T-cell (primary cell): ENCODE results near the gene LIMS2. TPM values are rescaled to one million over a fixed set of nuclear protein-coding genes. Genes with fewer than 3 reads are reported as not detected.

ENCODE experiments used
- ATAC-seq, 4 experiments: fragments of 200-7000 bp in 3 of 4; fragments of 150-1000 bp in 1 of 4; cut with Tn5 transposase; replicated peaks in 1 of 4; 1 replicate in 3 of 4; 2 replicates in 1 of 4; pipeline ENCODE4 v1.10.0; 2021; ENCODE audit warnings: moderate library complexity in 3 of 4, mild to moderate bottlenecking in 2 of 4, moderate number of reproducible peaks in 1 of 4
- CTCF ChIA-PET, 2 donors: fragments of 300-600 bp; sonication (Branson Sonifier 250); formaldehyde crosslinking; loops; one replicate each; lab custom pipeline; 2022; ENCODE audit warnings: antibody characterized with exemption in 2 of 2; lab: Charles Lee
- POLR2A ChIA-PET, 2 donors: fragments of 300-600 bp; sonication (Branson Sonifier 250); formaldehyde crosslinking; loops; one replicate each; lab custom pipeline; 2022; ENCODE audit warnings: antibody characterized with exemption in 2 of 2; lab: Charles Lee
- DNase-seq, 35 experiments: peaks; one replicate each; pipeline versions ENCODE4 v3.0.0 to v3.0.0-alpha.2; 2013 to 2023
- H3K27ac ChIP-seq: one replicate; pipeline ENCODE4 v1.5.1; 2013; ENCODE audit warnings: low read length
- H3K27me3 ChIP-seq, 2 experiments: replicated peaks in 1 of 2; 1 replicate in 1 of 2; 2 replicates in 1 of 2; pipeline versions ENCODE4 v1.6.1 to v1.7.0; 2013; ENCODE audit warnings: low read length in 1 of 2, mixed read lengths in 1 of 2; ENCODE audit not compliant: control insufficient read depth in 2 of 2, insufficient read depth in 2 of 2; ENCODE audit errors: extremely low read depth in 1 of 2
- H3K36me3 ChIP-seq, 2 donors: 1 replicate in 1 of 2; 2 replicates in 1 of 2; pipeline versions ENCODE4 v1.6.1 to v1.7.0; 2013; ENCODE audit warnings: low read length in 1 of 2; ENCODE audit not compliant: control insufficient read depth in 2 of 2, insufficient read depth in 1 of 2; ENCODE audit errors: extremely low read depth in 1 of 2
- H3K4me1 ChIP-seq, 2 experiments: 1 replicate in 1 of 2; 2 replicates in 1 of 2; pipeline versions ENCODE4 v1.6.1 to v1.7.0; 2013; ENCODE audit warnings: low read length in 2 of 2, mixed read lengths in 1 of 2; ENCODE audit not compliant: insufficient read depth in 2 of 2, control insufficient read depth in 1 of 2; ENCODE audit errors: extremely low read depth in 1 of 2
- H3K4me3 ChIP-seq, 2 donors: 1 replicate in 1 of 2; 2 replicates in 1 of 2; pipeline versions ENCODE4 v1.5.1 to v1.7.0; 2013; ENCODE audit warnings: mild to moderate bottlenecking in 2 of 2, low read length in 1 of 2, moderate library complexity in 1 of 2; ENCODE audit not compliant: control insufficient read depth in 1 of 2; ENCODE audit errors: extremely low read depth in 1 of 2
- H3K9me3 ChIP-seq: 2 replicates; pipeline ENCODE4 v1.7.0; 2013
- H3K27ac Mint-ChIP-seq, 2 donors: one replicate each; pipeline ENCODE4 v1.8.0; 2020 to 2021; ENCODE audit warnings: mild to moderate bottlenecking in 2 of 2, mixed read lengths in 2 of 2
- H3K27me3 Mint-ChIP-seq, 2 donors: one replicate each; pipeline ENCODE4 v1.8.0; 2021 to 2022; ENCODE audit warnings: mixed read lengths in 2 of 2
- H3K36me3 Mint-ChIP-seq: one replicate; pipeline ENCODE4 v1.8.0; 2021; ENCODE audit warnings: mixed read lengths
- H3K4me1 Mint-ChIP-seq, 3 donors: one replicate each; pipeline ENCODE4 v1.8.0; 2020 to 2022; ENCODE audit warnings: mixed read lengths in 3 of 3, mild to moderate bottlenecking in 1 of 3
- H3K4me3 Mint-ChIP-seq, 3 donors: one replicate each; pipeline ENCODE4 v1.8.0; 2020 to 2022; ENCODE audit warnings: mild to moderate bottlenecking in 3 of 3, mixed read lengths in 3 of 3, moderate library complexity in 3 of 3
- H3K9me3 Mint-ChIP-seq, 3 donors: one replicate each; pipeline ENCODE4 v1.8.0; 2020 to 2022; ENCODE audit warnings: mixed read lengths in 3 of 3
- WGBS: methylation state at CpG from one replicate; pipeline ENCODE4 v1.1.5; 2013; ENCODE audit warnings: missing lambda C conversion rate; ENCODE audit not compliant: insufficient coverage; 5-methylcytosine and 5-hydroxymethylcytosine counted together
- total RNA-seq, 35 experiments: library from RNA in 6 of 35; stranded (reverse) in 6 of 35; fragments of 120-200 nt in 1 of 35; gene quantifications; one replicate each; pipeline versions ENCODE4 v1.2.1 to v1.2.4 and lab custom pipeline; 2013 to 2026

LIMS2 gene
- total RNA-seq, 5 donors from 2014 or later (not counting 1 experiment from before 2014, with no cell fraction given): 8.4 to 14.8 (median 10.3) TPM

DNA sequence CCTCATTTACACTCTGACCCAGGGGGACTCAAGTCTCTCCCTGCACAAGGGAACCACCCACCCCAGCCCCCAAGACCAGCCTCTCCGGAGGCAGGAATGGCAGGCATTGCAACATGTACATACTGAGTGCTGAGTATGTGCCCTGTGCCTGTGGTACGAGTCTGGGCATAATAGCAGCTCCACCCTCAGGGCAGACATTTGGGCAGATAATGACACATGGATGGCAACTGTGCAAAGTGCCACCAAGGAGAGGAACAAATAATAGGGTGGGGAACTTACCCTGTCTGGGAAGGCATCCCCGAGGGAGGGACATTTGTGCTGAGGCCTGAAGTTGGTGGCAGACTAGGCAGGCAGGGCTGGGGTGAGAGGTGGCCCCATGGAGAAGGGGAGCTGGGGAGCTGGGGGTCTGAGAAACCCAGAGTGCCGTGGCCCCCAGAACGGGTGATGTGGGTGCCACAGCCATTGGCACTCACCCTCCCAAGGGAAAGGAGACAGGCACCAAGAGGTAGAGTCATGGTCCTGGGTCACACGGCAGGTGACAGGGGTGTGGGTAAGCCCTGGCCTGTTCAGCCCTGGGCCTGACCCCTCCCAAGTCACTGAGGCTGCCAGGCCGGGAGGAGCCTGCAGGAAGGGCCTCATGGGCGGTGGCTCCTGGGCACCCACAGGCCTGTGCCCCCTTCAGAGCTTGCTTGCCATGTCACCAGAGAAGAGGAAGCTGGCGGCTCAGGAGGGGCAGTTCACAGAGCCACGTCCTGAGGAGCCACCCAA lies 45.0 kb downstream of the LIMS2 start:
- Mint-ChIP-seq H3K4me3 (no peak overlapping the region), H3K27ac (no peak overlapping the region), H3K4me1 (peaks cover 11 to 33% (median 17%) of the 10 kb centered on the region in 3 donors), H3K36me3 (no peaks in the 10 kb centered on the region), H3K9me3 (no peaks in the 10 kb centered on the region), H3K27me3 (no peaks in the 10 kb centered on the region)
- Histone ChIP-seq H3K4me1 (peaks cover 20 to 47% of the 10 kb centered on the region in 2 experiments), H3K36me3 (no peaks in the 10 kb centered on the region), H3K27me3 (peaks cover 0 to 3% of the 10 kb centered on the region in 2 experiments), H3K4me3 (no peak overlapping the region), H3K27ac (no peak overlapping the region), H3K9me3 (no peaks in the 10 kb centered on the region)
- ChIA-PET CTCF (interaction anchor here in 1 of 2 donors (0.6 to 1.7 kb wide), 2 partner anchors 12 to 20 kb away, joined by 4 to 9 read pairs; no protein-coding TSS in a partner anchor), POLR2A (no interaction called here)
- DNase-seq (no peak), ATAC-seq (no peak)
- whole genome bisulfite sequencing: 69% methylated on average over 7 of the region's 10 CpGs

DNA sequence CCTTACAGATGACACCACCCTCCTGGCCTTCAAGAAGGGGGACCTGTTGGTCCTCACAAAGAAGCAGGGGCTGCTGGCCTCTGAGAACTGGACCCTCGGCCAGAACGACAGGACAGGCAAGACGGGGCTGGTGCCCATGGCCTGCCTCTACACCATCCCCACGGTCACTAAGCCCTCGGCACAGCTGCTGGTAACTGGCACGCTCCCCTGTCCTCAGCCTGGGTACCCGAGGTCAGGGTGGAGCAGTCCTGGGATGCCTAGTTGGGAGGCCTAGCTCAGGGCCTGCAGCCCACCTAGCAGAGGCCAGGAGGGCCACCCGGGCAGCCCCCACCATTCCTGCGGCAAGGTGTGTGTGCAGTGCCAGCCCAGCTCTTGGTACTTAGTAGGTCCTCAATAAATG lies 45.7 kb downstream of the LIMS2 start:
- Histone ChIP-seq H3K9me3 (no peaks in the 10 kb centered on the region), H3K4me1 (peaks cover 19 to 41% of the 10 kb centered on the region in 2 experiments), H3K27ac (no peak overlapping the region), H3K4me3 (no peak overlapping the region), H3K27me3 (peaks cover 0 to 3% of the 10 kb centered on the region in 2 experiments), H3K36me3 (no peaks in the 10 kb centered on the region)
- CTCF ChIA-PET: no interaction called here
- no peaks in the 10 kb centered on the region for H3K36me3 Mint-ChIP-seq
- H3K9me3 Mint-ChIP-seq: no peaks in the 10 kb centered on the region
- no peak for DNase-seq
- no peak overlapping the region for H3K27ac Mint-ChIP-seq
- WGBS: 78% methylated on average over 7 of the region's 9 CpGs
- POLR2A ChIA-PET: no interaction called here
- H3K4me3 Mint-ChIP-seq: no peak overlapping the region
- ATAC-seq: no peak
- H3K4me1 Mint-ChIP-seq: peaks cover 11 to 26% (median 17%) of the 10 kb centered on the region in 3 donors
- no peaks in the 10 kb centered on the region for H3K27me3 Mint-ChIP-seq

GRCh38 chr2:127628767-127629614 lies 46.3 kb downstream of the LIMS2 start:
- peaks cover 11 to 23% (median 16%) of the 10 kb centered on the region in 3 donors for H3K4me1 Mint-ChIP-seq
- DNase-seq (no peak), ATAC-seq (no peak)
- no peaks in the 10 kb centered on the region for H3K36me3 Mint-ChIP-seq
- no peaks in the 10 kb centered on the region for H3K27me3 Mint-ChIP-seq
- ChIA-PET CTCF (interaction anchor here in 1 of 2 donors (0.5 kb wide), 1 partner anchor 604 kb away, joined by 4 read pairs; no protein-coding TSS in a partner anchor), POLR2A (no interaction called here)
- H3K27ac Mint-ChIP-seq: no peak overlapping the region
- WGBS: 85% methylated on average over 9 of the region's 17 CpGs
- Histone ChIP-seq H3K27me3 (peaks cover 0 to 6% of the 10 kb centered on the region in 2 experiments), H3K4me3 (no peak overlapping the region), H3K27ac (no peak overlapping the region), H3K4me1 (peaks cover 17 to 34% of the 10 kb centered on the region in 2 experiments), H3K9me3 (no peaks in the 10 kb centered on the region), H3K36me3 (no peaks in the 10 kb centered on the region)
- H3K9me3 Mint-ChIP-seq: no peaks in the 10 kb centered on the region
- H3K4me3 Mint-ChIP-seq: no peak overlapping the region

GRCh38 chr2:127627740-127628571 lies 47.4 kb downstream of the LIMS2 start:
- no peaks in the 10 kb centered on the region for H3K27me3 Mint-ChIP-seq
- Histone ChIP-seq H3K27me3 (peaks cover 0 to 12% of the 10 kb centered on the region in 2 experiments), H3K4me3 (no peak overlapping the region), H3K36me3 (no peaks in the 10 kb centered on the region), H3K4me1 (peaks cover 7 to 24% of the 10 kb centered on the region in 2 experiments), H3K27ac (no peak overlapping the region), H3K9me3 (no peaks in the 10 kb centered on the region)
- DNase-seq (no peak), ATAC-seq (no peak)
- WGBS: 89% methylated on average over 16 of the region's 18 CpGs
- H3K4me3 Mint-ChIP-seq: no peak overlapping the region
- H3K27ac Mint-ChIP-seq: no peak overlapping the region
- POLR2A ChIA-PET: no interaction called here
- CTCF ChIA-PET: no interaction called here
- peaks cover 6 to 13% (median 11%) of the 10 kb centered on the region in 3 donors for H3K4me1 Mint-ChIP-seq
- H3K9me3 Mint-ChIP-seq: no peaks in the 10 kb centered on the region
- H3K36me3 Mint-ChIP-seq: no peaks in the 10 kb centered on the region

GRCh38 chr2:127626917-127627739 lies 48.2 kb downstream of the LIMS2 start:
- no peak overlapping the region for H3K27ac ChIP-seq
- Mint-ChIP-seq H3K27ac (no peak overlapping the region), H3K4me3 (no peak overlapping the region), H3K36me3 (no peaks in the 10 kb centered on the region), H3K9me3 (no peaks in the 10 kb centered on the region), H3K27me3 (no peaks in the 10 kb centered on the region), H3K4me1 (peaks cover 1 to 11% (median 9%) of the 10 kb centered on the region in 3 donors)
- 92% methylated on average over 24 of the region's 28 CpGs for WGBS
- no peaks in the 10 kb centered on the region for H3K36me3 ChIP-seq
- POLR2A ChIA-PET: no interaction called here
- H3K4me3 ChIP-seq: no peak overlapping the region
- no peaks in the 10 kb centered on the region for H3K9me3 ChIP-seq
- H3K4me1 ChIP-seq: peaks cover 3 to 16% of the 10 kb centered on the region in 2 experiments
- H3K27me3 ChIP-seq: peaks cover 0 to 11% of the 10 kb centered on the region in 2 experiments
- ATAC-seq (no peak), DNase-seq (no peak)
- CTCF ChIA-PET: no interaction called here
